Adrenal gland (tissue), 12 donors: ENCODE measurements around the gene KCNMA1. TPM values are rescaled to one million over a fixed set of nuclear protein-coding genes. Genes with fewer than 3 reads are reported as not detected.

Experiments
- DNase-seq, 7 donors: peaks; one replicate each; pipeline ENCODE4 v3.0.0-alpha.2; 2019 to 2020
- H3K27ac ChIP-seq, 5 donors: fragments of 200-600 bp; sonication (generic) in 4 of 5; 1 replicate in 3 of 5; 2 replicates in 2 of 5; pipeline versions ENCODE4 v1.5.1 to v1.8.0; 2016 to 2020; ENCODE audit warnings: mild to moderate bottlenecking in 1 of 5
- H3K27me3 ChIP-seq: fragments of 200-600 bp; 2 replicates; pipeline ENCODE4 v1.8.0; 2021
- H3K36me3 ChIP-seq, 2 donors: fragments of 200-600 bp; replicated peaks in 1 of 2; 1 replicate in 1 of 2; 2 replicates in 1 of 2; pipeline versions ENCODE4 v1.5.1 to v1.8.0; 2018 to 2022
- H3K4me1 ChIP-seq, 2 donors: fragments of 200-600 bp; replicated peaks in 1 of 2; 1 replicate in 1 of 2; 2 replicates in 1 of 2; pipeline versions ENCODE4 v1.5.1 to v1.8.0; 2018 to 2021
- H3K4me3 ChIP-seq, 4 donors: fragments of 200-600 bp; sonication (generic) in 3 of 4; one replicate each; pipeline ENCODE4 v1.5.1; 2016 to 2018
- H3K9me3 ChIP-seq, 3 donors: fragments of 200-600 bp; sonication (generic) in 1 of 3; replicated peaks in 1 of 3; 1 replicate in 2 of 3; 2 replicates in 1 of 3; pipeline versions ENCODE4 v1.5.1 to v1.8.0; 2016 to 2021
- POLR2A ChIP-seq, 2 donors: fragments of 450-650 bp; IDR thresholded peaks; one replicate each; pipeline ENCODE4 v1.6.1; 2017; ENCODE audit warnings: antibody characterized with exemption in 2 of 2, mild to moderate bottlenecking in 2 of 2, moderate library complexity in 1 of 2
- WGBS, 4 donors: extraction: QIAGEN DNeasy Blood & Tissue Kit in 2 of 4; methylation state at CpG; one replicate each; pipeline versions ENCODE4 v1.1.5 to v1.1.7; 2013 to 2017; 5-methylcytosine and 5-hydroxymethylcytosine counted together
- intact Hi-C, 2 donors: fragments of 100-400 bp; cut with DNase I; formaldehyde crosslinking; loops; one replicate each; pipeline versions ENCODE4 v1.14.1 to v1.15.0; 2022 to 2023
- polyA plus RNA-seq, 3 donors: library from polyadenylated mRNA; stranded (reverse); fragments of 200-250 nt in 2 of 3; fragments of 350-450 nt in 1 of 3; fragmentation: Illumina TruSeq in 1 of 3; extraction: RNeasy Lipid Tissue Mini Kit (QIAGEN cat#74804) in 1 of 3; gene quantifications; one replicate each; pipeline ENCODE4 v1.2.3, GENCODE V29; 2013 to 2014
- total RNA-seq, 9 donors: library from RNA; depleted of rRNA in 4 of 9; stranded (reverse); fragments of >200 nt in 4 of 9; fragments of 120-200 nt in 1 of 9; fragmentation: NEBNext Ultra II Directional in 1 of 9; extraction: Animal tissue kit (Norgen Biotek cat#: 25700) in 1 of 9; gene quantifications; one replicate each; pipeline versions ENCODE4 v1.1.0 to v1.2.4, GENCODE V29; 2013 to 2023
- TF ChIP-seq, protein P1 (sequence below), 6 experiments: fragments of 450-650 bp in 4 of 6; fragments of 200-600 bp in 2 of 6; sonication (generic) in 1 of 6; IDR thresholded peaks; 1 replicate in 5 of 6; 2 replicates in 1 of 6; pipeline versions ENCODE4 v1.5.1 to v1.8.0; 2016 to 2021; ENCODE audit warnings: antibody characterized with exemption in 6 of 6, mild to moderate bottlenecking in 2 of 6, moderate library complexity in 1 of 6
- donor health status: healthy with polysubstance abuse.
- donor health status: Bipolar disorder and iron deficiency.
- donor health status: DM: yes; HTN: yes; CAD: no.
- donor health status: DM: no; HTN: no; CAD: no.
- donor health status: DM: no; HTN: no; CAD: no.
- donor health status: DM: yes; HTN: yes; CAD: no.

Gene KCNMA1
- total and polyA plus RNA-seq, 12 donors = 6.4 to 37.7 (median 13.4) TPM

DNA sequence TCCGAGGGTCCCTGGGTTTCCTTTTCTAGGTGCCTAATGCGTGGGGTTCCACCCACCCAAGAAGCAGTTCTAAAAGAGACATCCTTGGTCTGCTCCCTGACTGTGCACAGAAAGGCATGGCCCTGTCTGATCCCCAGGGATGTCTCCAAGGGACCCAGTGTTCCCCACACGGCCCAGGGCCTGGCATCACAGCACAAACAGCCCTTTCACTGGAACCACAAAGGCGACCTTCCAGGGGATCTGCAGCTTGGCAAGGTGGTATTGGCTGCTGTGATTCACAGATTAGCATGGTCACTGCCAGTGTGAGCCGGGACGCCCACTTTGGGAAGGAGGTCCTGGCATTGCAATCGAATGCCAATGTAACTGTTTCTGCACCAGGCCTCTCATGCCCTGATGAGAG lies 6.4 kb downstream of the KCNMA1 start:
- intact Hi-C loops = no loop called here
- H3K27ac ChIP-seq = no peak overlapping the region
- DNase-seq = no peak
- 82 to 93% (median 84%) methylated on average over 6 to 7 of the region's 7 CpGs for WGBS, 4 donors
- no peaks in the 10 kb centered on the region for H3K36me3 ChIP-seq
- H3K4me3 ChIP-seq = no peak overlapping the region
- TF ChIP-seq POLR2A (IDR thresholded peaks at IDR 0.05) = no peak
- TF ChIP-seq, protein P1, sequence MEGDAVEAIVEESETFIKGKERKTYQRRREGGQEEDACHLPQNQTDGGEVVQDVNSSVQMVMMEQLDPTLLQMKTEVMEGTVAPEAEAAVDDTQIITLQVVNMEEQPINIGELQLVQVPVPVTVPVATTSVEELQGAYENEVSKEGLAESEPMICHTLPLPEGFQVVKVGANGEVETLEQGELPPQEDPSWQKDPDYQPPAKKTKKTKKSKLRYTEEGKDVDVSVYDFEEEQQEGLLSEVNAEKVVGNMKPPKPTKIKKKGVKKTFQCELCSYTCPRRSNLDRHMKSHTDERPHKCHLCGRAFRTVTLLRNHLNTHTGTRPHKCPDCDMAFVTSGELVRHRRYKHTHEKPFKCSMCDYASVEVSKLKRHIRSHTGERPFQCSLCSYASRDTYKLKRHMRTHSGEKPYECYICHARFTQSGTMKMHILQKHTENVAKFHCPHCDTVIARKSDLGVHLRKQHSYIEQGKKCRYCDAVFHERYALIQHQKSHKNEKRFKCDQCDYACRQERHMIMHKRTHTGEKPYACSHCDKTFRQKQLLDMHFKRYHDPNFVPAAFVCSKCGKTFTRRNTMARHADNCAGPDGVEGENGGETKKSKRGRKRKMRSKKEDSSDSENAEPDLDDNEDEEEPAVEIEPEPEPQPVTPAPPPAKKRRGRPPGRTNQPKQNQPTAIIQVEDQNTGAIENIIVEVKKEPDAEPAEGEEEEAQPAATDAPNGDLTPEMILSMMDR (IDR thresholded peaks at IDR 0.05) = no peak
- H3K9me3 ChIP-seq = no peaks in the 10 kb centered on the region
- peaks cover 5% of the 10 kb centered on the region for H3K27me3 ChIP-seq
- peaks cover 0 to 6% of the 10 kb centered on the region in 2 donors for H3K4me1 ChIP-seq

DNA sequence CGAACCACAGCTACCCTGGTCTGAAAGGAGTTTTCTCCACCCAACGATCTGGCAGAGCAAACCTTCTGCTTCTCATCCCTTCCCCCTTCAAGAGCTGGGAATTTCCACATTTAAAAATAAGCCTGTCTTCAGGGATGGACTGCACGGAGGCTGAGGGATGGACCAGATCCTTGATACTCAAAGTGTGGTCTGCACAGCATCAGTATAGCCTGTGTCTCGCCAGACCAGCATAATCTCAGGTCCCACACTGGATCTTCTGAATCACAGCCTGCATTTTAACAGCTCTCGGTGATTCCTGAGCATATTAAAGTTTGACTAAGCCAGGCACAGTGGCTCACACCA lies 7.1 kb downstream of the KCNMA1 start:
- H3K27ac ChIP-seq = no peak overlapping the region
- no peak overlapping the region for H3K4me3 ChIP-seq
- TF ChIP-seq POLR2A (IDR thresholded peaks at IDR 0.05) = no peak
- TF ChIP-seq, protein P1 (IDR thresholded peaks at IDR 0.05) = no peak
- H3K4me1 ChIP-seq = peaks cover 0 to 6% of the 10 kb centered on the region in 2 donors
- WGBS, 4 donors = 63 to 83% (median 80%) methylated on average over 3 to 5 of the region's 5 CpGs
- intact Hi-C loops = no loop called here
- no peaks in the 10 kb centered on the region for H3K36me3 ChIP-seq
- no peak for DNase-seq
- no peaks in the 10 kb centered on the region for H3K27me3 ChIP-seq
- no peaks in the 10 kb centered on the region for H3K9me3 ChIP-seq

DNA sequence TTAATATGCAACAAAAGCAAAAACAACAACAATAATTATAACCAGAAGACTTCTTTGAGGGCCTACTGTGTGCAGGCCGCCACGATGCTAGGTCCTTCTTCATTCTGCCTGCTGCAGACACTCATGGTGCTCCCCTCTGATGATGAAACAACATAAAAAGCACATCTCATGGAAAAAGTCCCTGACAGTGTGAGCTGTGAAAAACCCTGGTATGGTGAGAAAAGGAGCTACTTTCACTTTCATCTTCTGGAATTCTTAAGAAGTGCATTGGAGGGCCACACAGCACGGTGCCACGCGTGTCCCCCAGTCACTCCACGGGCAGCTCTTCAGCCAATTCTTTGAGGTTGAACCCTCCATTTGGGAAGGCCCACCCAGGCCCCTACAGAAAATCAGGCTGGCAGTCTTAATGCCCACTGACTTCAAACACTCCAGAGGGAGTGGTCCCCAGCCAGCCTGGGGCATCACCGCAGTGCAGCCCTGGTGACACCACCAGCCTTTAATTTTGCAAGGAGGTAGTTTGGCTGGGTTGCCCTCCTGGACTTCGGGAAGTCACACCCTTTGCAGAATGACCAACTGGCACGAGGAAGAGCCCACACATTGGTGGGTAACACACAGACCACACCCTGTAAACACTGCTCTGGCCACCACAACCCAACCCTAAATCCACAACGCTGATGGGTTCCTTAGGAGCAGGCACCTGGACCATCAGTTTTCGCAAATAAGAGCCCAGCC lies 7.7 kb downstream of the KCNMA1 start:
- intact Hi-C loops = no loop called here
- Histone ChIP-seq H3K4me1 (peaks cover 0 to 6% of the 10 kb centered on the region in 2 donors), H3K27ac (no peak overlapping the region), H3K36me3 (no peaks in the 10 kb centered on the region), H3K4me3 (no peak overlapping the region), H3K9me3 (no peaks in the 10 kb centered on the region), H3K27me3 (no peaks in the 10 kb centered on the region)
- WGBS, 4 donors = 67 to 82% (median 79%) methylated on average over 11 of the region's 11 CpGs
- TF ChIP-seq, protein P1 (IDR thresholded peaks at IDR 0.05) = no peak
- TF ChIP-seq POLR2A (IDR thresholded peaks at IDR 0.05) = no peak
- no peak for DNase-seq

DNA sequence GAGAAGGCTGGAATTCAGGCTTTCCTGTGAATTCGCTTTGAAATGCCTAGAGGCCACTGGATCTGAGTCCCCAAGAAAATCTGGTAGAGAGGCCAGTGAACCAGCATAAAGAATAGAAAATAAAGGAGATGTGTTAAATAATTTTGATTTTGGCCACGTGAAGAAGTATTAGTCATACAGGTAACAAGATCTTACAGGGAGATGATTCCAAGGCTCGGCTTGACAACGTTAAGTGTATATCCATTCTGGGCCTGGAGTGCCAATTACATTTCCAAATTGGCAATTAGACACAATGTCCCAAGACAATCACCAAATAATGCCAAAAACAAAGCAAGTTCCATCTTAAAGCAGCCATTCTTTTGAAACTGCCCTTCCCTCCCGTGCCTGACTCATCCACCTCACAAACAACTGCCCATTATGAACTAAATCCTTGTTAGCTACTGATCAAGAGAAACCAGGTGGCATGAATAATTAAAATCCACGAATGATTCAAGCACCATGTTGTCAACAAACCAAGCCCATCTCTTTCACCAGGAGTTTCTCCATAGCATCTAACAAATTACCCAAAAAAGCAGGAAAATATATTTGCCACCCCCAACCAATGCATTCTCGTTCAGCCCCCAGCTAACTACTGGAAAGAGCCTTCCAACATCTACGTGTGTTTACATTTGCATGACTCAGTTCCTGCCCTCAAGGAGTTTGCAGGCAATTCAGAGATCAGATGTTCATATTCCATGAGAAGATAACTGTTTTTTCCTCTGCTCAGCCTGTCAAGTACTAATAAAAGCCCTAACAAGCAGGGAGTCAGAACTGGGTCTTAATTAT lies 8.5 kb downstream of the KCNMA1 start:
- H3K27me3 ChIP-seq = no peaks in the 10 kb centered on the region
- intact Hi-C loops = no loop called here
- no peak overlapping the region for H3K27ac ChIP-seq

More for the DNA sequence above, 8.5 kb downstream of the KCNMA1 start:
- H3K36me3 ChIP-seq = no peaks in the 10 kb centered on the region
- no peaks in the 10 kb centered on the region for H3K9me3 ChIP-seq
- H3K4me1 ChIP-seq = peaks cover 0 to 11% of the 10 kb centered on the region in 2 donors
- no peak for TF ChIP-seq POLR2A (IDR thresholded peaks at IDR 0.05)
- TF ChIP-seq, protein P1 (IDR thresholded peaks at IDR 0.05) = no peak
- 80 to 86% (median 82%) methylated on average over 8 of the region's 8 CpGs for WGBS, 4 donors
- DNase-seq = no peak
- no peak overlapping the region for H3K4me3 ChIP-seq
